ENCODE results near the gene PRMT9. TPM values are rescaled to one million over a fixed set of nuclear protein-coding genes. Genes with fewer than 3 reads are reported as not detected.

PRMT9 gene
- total and polyA plus RNA-seq, 2 donors (not counting 1 experiment from before 2014, with no cell fraction given) = 8.8 to 14.4 TPM

GRCh38 chr4:147590249-147590920 is 93.6 kb downstream of the PRMT9 start:
- no peaks in the 10 kb centered on the region for H3K36me3 ChIP-seq (ENCODE audit: control insufficient read depth, insufficient read depth, low read length)
- no peaks in the 10 kb centered on the region for H3K4me1 ChIP-seq (ENCODE audit: control insufficient read depth, extremely low read depth, insufficient read depth, low read length)
- H3K4me2 ChIP-seq (ENCODE audit: extremely low read depth, insufficient read depth, low read length) = no peak overlapping the region
- no peak for TF ChIP-seq EZH2 (IDR thresholded peaks at IDR 0.05; ENCODE audit: low read length, missing control alignments)
- peak; percentile 72 to 78 for TF ChIP-seq CTCF (conservative IDR thresholded peaks at IDR 0.05 in 1 of 2, IDR thresholded peaks at IDR 0.05 in 1 of 2; ENCODE audit: low read depth in 1 of 2, low read length in 2 of 2)
- no peaks in the 10 kb centered on the region for H3K79me2 ChIP-seq (ENCODE audit: control insufficient read depth, insufficient read depth, low read length)
- H3K9me3 ChIP-seq (ENCODE audit: control insufficient read depth, insufficient read depth, low read depth, low read length) = no peaks in the 10 kb centered on the region
- no peaks in the 10 kb centered on the region for H3K27me3 ChIP-seq (ENCODE audit: control insufficient read depth, insufficient read depth, low read length)
- H4K20me1 ChIP-seq (ENCODE audit: control insufficient read depth, extremely low read depth, insufficient read depth, low read length) = no peaks in the 10 kb centered on the region
- DNase-seq (ENCODE audit: low read depth in 2 of 2) = peak; percentile 52 to 87
- no peak overlapping the region for H2AFZ ChIP-seq (ENCODE audit: low read length)
- no peak overlapping the region for H3K9ac ChIP-seq (ENCODE audit: insufficient read depth, low read length)
- no peak overlapping the region for H3K27ac ChIP-seq (ENCODE audit: insufficient read depth, low read length)
- no peak overlapping the region for H3K4me3 ChIP-seq (replicated peaks in 1 of 4; ENCODE audit: control extremely low read depth in 1 of 4, insufficient read depth in 1 of 4, low read depth in 3 of 4, low read length in 4 of 4)

GRCh38 chr4:147589586-147589985 is 94.4 kb downstream of the PRMT9 start:
- Histone ChIP-seq H3K9me3 (ENCODE audit: control insufficient read depth, insufficient read depth, low read depth, low read length) (no peaks in the 10 kb centered on the region), H3K36me3 (ENCODE audit: control insufficient read depth, insufficient read depth, low read length) (no peaks in the 10 kb centered on the region), H3K4me3 (replicated peaks in 1 of 4; ENCODE audit: control extremely low read depth in 1 of 4, insufficient read depth in 1 of 4, low read depth in 3 of 4, low read length in 4 of 4) (no peak overlapping the region), H3K79me2 (ENCODE audit: control insufficient read depth, insufficient read depth, low read length) (no peaks in the 10 kb centered on the region), H3K27me3 (ENCODE audit: control insufficient read depth, insufficient read depth, low read length) (no peaks in the 10 kb centered on the region), H2AFZ (ENCODE audit: low read length) (no peak overlapping the region), H3K4me2 (ENCODE audit: extremely low read depth, insufficient read depth, low read length) (no peak overlapping the region), H3K27ac (ENCODE audit: insufficient read depth, low read length) (no peak overlapping the region), H4K20me1 (ENCODE audit: control insufficient read depth, extremely low read depth, insufficient read depth, low read length) (no peaks in the 10 kb centered on the region), H3K9ac (ENCODE audit: insufficient read depth, low read length) (no peak overlapping the region), H3K4me1 (ENCODE audit: control insufficient read depth, extremely low read depth, insufficient read depth, low read length) (no peaks in the 10 kb centered on the region)
- TF ChIP-seq EZH2 (IDR thresholded peaks at IDR 0.05; ENCODE audit: low read length, missing control alignments) (no peak), CTCF (conservative IDR thresholded peaks at IDR 0.05 in 1 of 2, IDR thresholded peaks at IDR 0.05 in 1 of 2; ENCODE audit: low read depth in 1 of 2, low read length in 2 of 2) (no peak)
- DNase-seq (ENCODE audit: low read depth in 2 of 2) = peak in 1 of 2 donors; percentile 39

Other genes with a start within 250 kb of the PRMT9 start
- 0.77 and 2.0 TPM in 2 replicates for gene EDNRA, start 203.1 kb downstream of the PRMT9 start, total RNA-seq
- 1.4 and 9.5 TPM in 2 replicates for gene EDNRA, start 203.1 kb downstream of the PRMT9 start, polyA plus RNA-seq
- 32.6 and 34.3 TPM in 2 replicates for gene TMEM184C, start 66.8 kb downstream of the PRMT9 start, total RNA-seq
- gene TMEM184C, start 66.8 kb downstream of the PRMT9 start, polyA plus RNA-seq = 23.7 and 30.6 TPM in 2 replicates
- 29.5 and 35.8 TPM in 2 replicates for gene ARHGAP10, start 47.9 kb upstream of the PRMT9 start, total RNA-seq
- gene ARHGAP10, start 47.9 kb upstream of the PRMT9 start, polyA plus RNA-seq = 21.6 and 32.0 TPM in 2 replicates